SK-N-SH (cell line): ENCODE results near the gene SPATA13.
A peak's percentile ranks its signal among the peaks of the same experiment; 100 is the strongest.

Source experiments
- CTCF ChIP-seq: fragments of 200-600 bp; sonication (generic); IDR thresholded peaks from 2 replicates; pipeline ENCODE4 v1.6.1; 2017; ENCODE audit warnings: antibody characterized with exemption, mild to moderate bottlenecking, moderate library complexity
- EP300 ChIP-seq, 2 experiments: IDR thresholded peaks; 2 replicates each; pipeline versions ENCODE4 v1.4.0 to v1.6.1; 2012; ENCODE audit warnings: borderline replicate concordance in 1 of 2, low read depth in 1 of 2, low read length in 1 of 2
- EZH2phosphoT487 ChIP-seq: fragments of 200-600 bp; sonication (generic); IDR thresholded peaks from 2 replicates; pipeline ENCODE4 v1.6.1; 2017; ENCODE audit warnings: low read depth, mixed run types, mild to moderate bottlenecking, antibody characterized with exemption, moderate library complexity, borderline replicate concordance
- MXI1 ChIP-seq: IDR thresholded peaks from 2 replicates; pipeline ENCODE4 v1.6.1; 2012; ENCODE audit warnings: mild to moderate bottlenecking, low read depth, low read length, improper control_type of control experiment
- NFIC ChIP-seq: IDR thresholded peaks from 2 replicates; pipeline ENCODE4 v1.4.0; 2012; ENCODE audit warnings: borderline replicate concordance
- PBX3 ChIP-seq: IDR thresholded peaks from 2 replicates; pipeline ENCODE4; 2012
- POLR2AphosphoS5 ChIP-seq: IDR thresholded peaks from 2 replicates; pipeline ENCODE4 v1.6.1; 2012; ENCODE audit warnings: low read depth, low read length
- RCOR1 ChIP-seq: fragments of 150-350 bp; IDR thresholded peaks from 2 replicates; pipeline ENCODE4 v1.6.1; 2017; ENCODE audit warnings: antibody characterized with exemption, low read length
- RFX5 ChIP-seq: IDR thresholded peaks from 2 replicates; pipeline ENCODE4 v1.6.1; 2012; ENCODE audit warnings: mild to moderate bottlenecking, improper control_type of control experiment, low read length
- SMC3 ChIP-seq: IDR thresholded peaks from 2 replicates; pipeline ENCODE4 v1.6.1; 2012; ENCODE audit warnings: low read depth, low read length, improper control_type of control experiment
- TCF12 ChIP-seq: IDR thresholded peaks from 2 replicates; pipeline ENCODE4 v1.4.0; 2012
- YY1 ChIP-seq: IDR thresholded peaks from 2 replicates; pipeline ENCODE4 v1.4.0; 2012; ENCODE audit warnings: low read depth, mild to moderate bottlenecking
- TF ChIP-seq, protein P1 (sequence below): IDR thresholded peaks from 2 replicates; pipeline ENCODE4 v1.4.0; 2012; ENCODE audit warnings: low read depth, borderline replicate concordance
- TF ChIP-seq, protein P2 (sequence below): IDR thresholded peaks from 2 replicates; pipeline ENCODE4 v1.4.0; 2012; ENCODE audit warnings: low read depth

GRCh38 chr13:24233351-24233901, 72.9 kb downstream of the SPATA13 start:
- TF ChIP-seq CTCF, result no peak
- TF ChIP-seq POLR2AphosphoS5, result no peak
- TF ChIP-seq RFX5, result no peak
- TF ChIP-seq EZH2phosphoT487, result no peak
- TF ChIP-seq EP300 (IDR thresholded peaks at IDR 0.05; ENCODE audit: borderline replicate concordance in 1 of 2, low read depth in 1 of 2, low read length in 1 of 2), result no peak
- TF ChIP-seq, protein P1, sequence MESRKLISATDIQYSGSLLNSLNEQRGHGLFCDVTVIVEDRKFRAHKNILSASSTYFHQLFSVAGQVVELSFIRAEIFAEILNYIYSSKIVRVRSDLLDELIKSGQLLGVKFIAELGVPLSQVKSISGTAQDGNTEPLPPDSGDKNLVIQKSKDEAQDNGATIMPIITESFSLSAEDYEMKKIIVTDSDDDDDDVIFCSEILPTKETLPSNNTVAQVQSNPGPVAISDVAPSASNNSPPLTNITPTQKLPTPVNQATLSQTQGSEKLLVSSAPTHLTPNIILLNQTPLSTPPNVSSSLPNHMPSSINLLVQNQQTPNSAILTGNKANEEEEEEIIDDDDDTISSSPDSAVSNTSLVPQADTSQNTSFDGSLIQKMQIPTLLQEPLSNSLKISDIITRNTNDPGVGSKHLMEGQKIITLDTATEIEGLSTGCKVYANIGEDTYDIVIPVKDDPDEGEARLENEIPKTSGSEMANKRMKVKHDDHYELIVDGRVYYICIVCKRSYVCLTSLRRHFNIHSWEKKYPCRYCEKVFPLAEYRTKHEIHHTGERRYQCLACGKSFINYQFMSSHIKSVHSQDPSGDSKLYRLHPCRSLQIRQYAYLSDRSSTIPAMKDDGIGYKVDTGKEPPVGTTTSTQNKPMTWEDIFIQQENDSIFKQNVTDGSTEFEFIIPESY, result no peak
- TF ChIP-seq NFIC, result no peak
- no peak for TF ChIP-seq TCF12
- TF ChIP-seq, protein P2, sequence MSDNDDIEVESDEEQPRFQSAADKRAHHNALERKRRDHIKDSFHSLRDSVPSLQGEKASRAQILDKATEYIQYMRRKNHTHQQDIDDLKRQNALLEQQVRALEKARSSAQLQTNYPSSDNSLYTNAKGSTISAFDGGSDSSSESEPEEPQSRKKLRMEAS, result no peak
- TF ChIP-seq YY1, result no peak
- TF ChIP-seq PBX3, result peak; percentile 50
- no peak for TF ChIP-seq SMC3
- TF ChIP-seq MXI1, result no peak
- TF ChIP-seq RCOR1, result no peak
